NCI-H524 treated with DMSO at 0.1 percent for 48 hours (cell line): Measurements from ENCODE around the gene KRTAP5-1.

Experiments used
- DNase-seq: peaks from one replicate; lab custom pipeline; 2025; lab: John Stamatoyannopoulos, UW

KRTAP5-1 gene

GRCh38 chr11:1559111-1559951 lies 25.8 kb downstream of the KRTAP5-1 start:
- DNase-seq = no peak

- no peak for DNase-seq
Measured at GRCh38 chr11:1558775-1559110, 26.3 kb downstream of the KRTAP5-1 start.

- DNase-seq = no peak
Measured at GRCh38 chr11:1557904-1558774, 26.9 kb downstream of the KRTAP5-1 start.

- DNase-seq = no peak
Measured at GRCh38 chr11:1557051-1557884, 27.8 kb downstream of the KRTAP5-1 start.

- DNase-seq = no peak
Measured at GRCh38 chr11:1556278-1556902, 28.7 kb downstream of the KRTAP5-1 start.

- no peak for DNase-seq
Measured at GRCh38 chr11:1555713-1556153, 29.4 kb downstream of the KRTAP5-1 start.

GRCh38 chr11:1554981-1555712 lies 29.9 kb downstream of the KRTAP5-1 start:
- no peak for DNase-seq

- DNase-seq = no peak
Measured at GRCh38 chr11:1553808-1554594, 31.1 kb downstream of the KRTAP5-1 start.

- no peak for DNase-seq
Measured at GRCh38 chr11:1549338-1550330, 35.4 kb downstream of the KRTAP5-1 start.

GRCh38 chr11:1548221-1549070 lies 36.6 kb downstream of the KRTAP5-1 start:
- DNase-seq = no peak

GRCh38 chr11:1547467-1548098 lies 37.5 kb downstream of the KRTAP5-1 start:
- DNase-seq = no peak

GRCh38 chr11:1546536-1547466 lies 38.3 kb downstream of the KRTAP5-1 start:
- no peak for DNase-seq

GRCh38 chr11:1546077-1546535 lies 39.0 kb downstream of the KRTAP5-1 start:
- DNase-seq = no peak

- DNase-seq = no peak
Measured at GRCh38 chr11:1545432-1545831, 39.7 kb downstream of the KRTAP5-1 start.

GRCh38 chr11:1544536-1544935 lies 40.5 kb downstream of the KRTAP5-1 start:
- no peak for DNase-seq

- no peak for DNase-seq
Measured at GRCh38 chr11:1543606-1544263, 41.3 kb downstream of the KRTAP5-1 start.
